Measurements from ENCODE around the gene TIAL1.
A peak's percentile ranks its signal among the peaks of the same experiment; 100 is the strongest.
"Not testable (repeated sequence)": the region's sequence is repeated elsewhere in the genome, so short reads cannot be mapped to it uniquely, and the experiment has no call there.

TIAL1 gene

GRCh38 chr10:119595676-119596515 is 868 bp downstream of the TIAL1 start:
- Histone ChIP-seq H3K9me3 (peaks cover 10% of the 10 kb centered on the region; the same call in 1 of the 2 replicates), H3K9ac (peak overlapping the region; percentile 96), H3K4me3 (peak overlapping the region; percentile 93), H4K20me1 (peaks cover 48% of the 10 kb centered on the region), H3K4me1 (peaks cover 47% of the 10 kb centered on the region), H3K27me3 (no peaks in the 10 kb centered on the region), H3K4me2 (peak overlapping the region; percentile 92), H3K27ac (peak overlapping the region; percentile 94), H3K36me3 (peaks cover 14% of the 10 kb centered on the region; the same call in 1 of the 2 replicates)
- TF ChIP-seq Cebpa-rat (IDR thresholded peaks at IDR 0.05), result no peak

GRCh38 chr10:119595134-119595675 is 1.6 kb downstream of the TIAL1 start:
- Histone ChIP-seq H3K27ac (peak overlapping the region; percentile 94), H3K4me2 (peak overlapping the region; percentile 92)
- TF ChIP-seq Cebpa-rat (IDR thresholded peaks at IDR 0.05), result no peak

GRCh38 chr10:119588071-119588470 is 8.7 kb downstream of the TIAL1 start:
- Histone ChIP-seq H3K9ac (no peak overlapping the region), H3K27ac (no peak overlapping the region), H4K20me1 (peaks cover 100% of the 10 kb centered on the region), H3K4me3 (no peak overlapping the region), H3K9me3 (no peaks in the 10 kb centered on the region), H3K27me3 (no peaks in the 10 kb centered on the region), H3K36me3 (peaks cover 70% of the 10 kb centered on the region), H3K4me1 (peaks cover 12% of the 10 kb centered on the region), H3K4me2 (no peak overlapping the region)
- no peak for TF ChIP-seq Cebpa-rat (IDR thresholded peaks at IDR 0.05)

More at GRCh38 chr10:119595134-119595675, 1.6 kb downstream of the TIAL1 start:
- Histone ChIP-seq H3K27me3 (no peaks in the 10 kb centered on the region), H3K9me3 (peaks cover 10% of the 10 kb centered on the region; the same call in 1 of the 2 replicates), H3K36me3 (peaks cover 19% of the 10 kb centered on the region), H4K20me1 (peaks cover 55% of the 10 kb centered on the region), H3K4me3 (peak overlapping the region; percentile 93), H3K9ac (peak overlapping the region; percentile 96), H3K4me1 (peaks cover 47% of the 10 kb centered on the region)

- no peak for TF ChIP-seq Cebpa-rat (IDR thresholded peaks at IDR 0.05)
- H3K27ac ChIP-seq, result no peak overlapping the region
- no peak overlapping the region for H3K4me3 ChIP-seq
- peaks cover 13% of the 10 kb centered on the region for H3K4me1 ChIP-seq
- H3K4me2 ChIP-seq, result no peak overlapping the region
- H3K9me3 ChIP-seq, result no peaks in the 10 kb centered on the region
- H4K20me1 ChIP-seq, result peaks cover 47% of the 10 kb centered on the region
- peaks cover 83% of the 10 kb centered on the region for H3K36me3 ChIP-seq
- H3K9ac ChIP-seq, result no peak overlapping the region
- no peaks in the 10 kb centered on the region for H3K27me3 ChIP-seq
Measured at GRCh38 chr10:119578355-119578754, 18.4 kb downstream of the TIAL1 start.

- Histone ChIP-seq H3K27ac (no peak overlapping the region), H3K4me3 (no peak overlapping the region), H3K36me3 (peaks cover 85% of the 10 kb centered on the region), H3K27me3 (no peaks in the 10 kb centered on the region), H3K9ac (no peak overlapping the region), H3K4me1 (peaks cover 13% of the 10 kb centered on the region), H3K9me3 (no peaks in the 10 kb centered on the region), H3K4me2 (no peak overlapping the region), H4K20me1 (peaks cover 27% of the 10 kb centered on the region)
- TF ChIP-seq Cebpa-rat (IDR thresholded peaks at IDR 0.05), result no peak
Measured at GRCh38 chr10:119575991-119576390, 20.8 kb downstream of the TIAL1 start.

- Histone ChIP-seq H3K9ac (no peak overlapping the region), H3K27ac (no peak overlapping the region)
Measured at GRCh38 chr10:119575506-119575905, 21.3 kb downstream of the TIAL1 start.

GRCh38 chr10:119567978-119568377 is 28.8 kb downstream of the TIAL1 start:
- Histone ChIP-seq H4K20me1 (no peaks in the 10 kb centered on the region), H3K4me3 (no peak overlapping the region), H3K36me3 (peaks cover 18% of the 10 kb centered on the region), H3K4me1 (peaks cover 18% of the 10 kb centered on the region), H3K4me2 (no peak overlapping the region), H3K27ac (no peak overlapping the region), H3K9me3 (no peaks in the 10 kb centered on the region), H3K27me3 (no peaks in the 10 kb centered on the region), H3K9ac (no peak overlapping the region)
- TF ChIP-seq Cebpa-rat (IDR thresholded peaks at IDR 0.05), result no peak

More at GRCh38 chr10:119575506-119575905, 21.3 kb downstream of the TIAL1 start:
- H4K20me1 ChIP-seq, result peaks cover 27% of the 10 kb centered on the region
- no peaks in the 10 kb centered on the region for H3K27me3 ChIP-seq
- no peak for TF ChIP-seq Cebpa-rat (IDR thresholded peaks at IDR 0.05)
- H3K4me3 ChIP-seq, result no peak overlapping the region
- no peaks in the 10 kb centered on the region for H3K9me3 ChIP-seq
- peaks cover 13% of the 10 kb centered on the region for H3K4me1 ChIP-seq
- H3K4me2 ChIP-seq, result peak overlapping the region; percentile 6; the same call in 1 of the 2 replicates
- peaks cover 86% of the 10 kb centered on the region for H3K36me3 ChIP-seq

GRCh38 chr10:119562097-119562496 is 34.7 kb downstream of the TIAL1 start:
- no peaks in the 10 kb centered on the region for H3K27me3 ChIP-seq
- no peak overlapping the region for H3K4me3 ChIP-seq
- no peak for TF ChIP-seq Cebpa-rat (IDR thresholded peaks at IDR 0.05)
- H3K27ac ChIP-seq, result no peak overlapping the region
- no peak overlapping the region for H3K9ac ChIP-seq
- peaks cover 14% of the 10 kb centered on the region for H3K4me1 ChIP-seq
- no peaks in the 10 kb centered on the region for H4K20me1 ChIP-seq
- no peak overlapping the region for H3K4me2 ChIP-seq
- no peaks in the 10 kb centered on the region for H3K36me3 ChIP-seq
- peaks cover 7% of the 10 kb centered on the region; the same call in 1 of the 2 replicates for H3K9me3 ChIP-seq

- H3K9me3 ChIP-seq, H3K9ac ChIP-seq, H3K36me3 ChIP-seq, H3K27ac ChIP-seq, H3K4me2 ChIP-seq, H3K4me3 ChIP-seq, H4K20me1 ChIP-seq, H3K4me1 ChIP-seq, H3K27me3 ChIP-seq: not testable (repeated sequence)
Measured at GRCh38 chr10:119559511-119559910, 37.3 kb downstream of the TIAL1 start.

- H3K4me1 ChIP-seq, H3K27me3 ChIP-seq, H3K4me2 ChIP-seq, H3K9me3 ChIP-seq, H3K9ac ChIP-seq, H3K27ac ChIP-seq, H3K4me3 ChIP-seq, H4K20me1 ChIP-seq, H3K36me3 ChIP-seq: not testable (repeated sequence)
Measured at GRCh38 chr10:119556081-119556480, 40.7 kb downstream of the TIAL1 start.
